Renal pelvis (tissue), 4 donors: ENCODE measurements around the gene GYS2. TPM values are rescaled to one million over a fixed set of nuclear protein-coding genes. Genes with fewer than 3 reads are reported as not detected.
A peak's percentile ranks its signal among the peaks of the same experiment; 100 is the strongest.

Experiments
- DNase-seq: peaks from one replicate; pipeline ENCODE4 v3.0.0-alpha.2; 2013
- polyA plus RNA-seq, 3 donors: library from polyadenylated mRNA; unstranded; fragments of 120-200 nt; gene quantifications; one replicate each; pipeline ENCODE4 v1.2.1, GENCODE V29; 2013; ENCODE audit not compliant: insufficient read length in 3 of 3

GYS2 gene
- polyA plus RNA-seq, 3 donors, result 0.08 to 0.11 TPM; not detected in 1

GRCh38 chr12:21553329-21553675 lies 51.3 kb downstream of the GYS2 start:
- DNase-seq, result no peak

- no peak for DNase-seq
Measured at GRCh38 chr12:21552635-21553328, 51.9 kb downstream of the GYS2 start.

GRCh38 chr12:21551841-21552465 lies 52.7 kb downstream of the GYS2 start:
- DNase-seq, result no peak

GRCh38 chr12:21547437-21547836 lies 57.2 kb downstream of the GYS2 start:
- no peak for DNase-seq

GRCh38 chr12:21546716-21547115 lies 57.9 kb downstream of the GYS2 start:
- DNase-seq, result no peak

GRCh38 chr12:21545557-21545956 lies 59.1 kb downstream of the GYS2 start:
- DNase-seq, result no peak

GRCh38 chr12:21543151-21543550 lies 61.5 kb downstream of the GYS2 start:
- no peak for DNase-seq

- no peak for DNase-seq
Measured at GRCh38 chr12:21542403-21542802, 62.2 kb downstream of the GYS2 start.

GRCh38 chr12:21541773-21542172 lies 62.9 kb downstream of the GYS2 start:
- DNase-seq, result no peak

GRCh38 chr12:21539797-21540196 lies 64.8 kb downstream of the GYS2 start:
- DNase-seq, result no peak

- DNase-seq, result no peak
Measured at GRCh38 chr12:21538061-21538653, 66.5 kb downstream of the GYS2 start.

- no peak for DNase-seq
Measured at GRCh38 chr12:21529456-21529855, 75.2 kb downstream of the GYS2 start.

GRCh38 chr12:21528953-21529352 lies 75.7 kb downstream of the GYS2 start:
- DNase-seq, result peak; percentile 49

GRCh38 chr12:21527451-21528180 lies 77.0 kb downstream of the GYS2 start:
- DNase-seq, result peak; percentile 44

GRCh38 chr12:21526721-21527345 lies 77.8 kb downstream of the GYS2 start:
- DNase-seq, result no peak

GRCh38 chr12:21526053-21526452 lies 78.6 kb downstream of the GYS2 start, which contains the start of gene SPX:
TSS of gene SPX (plus strand) at chr12:21526296. CDS start at chr12:21526473, 177 bp downstream.
- no peak for DNase-seq

GRCh38 chr12:21523148-21523547 lies 81.5 kb downstream of the GYS2 start:
- no peak for DNase-seq

GRCh38 chr12:21521541-21521940 lies 83.1 kb downstream of the GYS2 start:
- no peak for DNase-seq

- no peak for DNase-seq
Measured at GRCh38 chr12:21518451-21518850, 86.2 kb downstream of the GYS2 start.

GRCh38 chr12:21516281-21516680 lies 88.4 kb downstream of the GYS2 start:
- no peak for DNase-seq

GRCh38 chr12:21509768-21510167 lies 94.9 kb downstream of the GYS2 start:
- DNase-seq, result no peak

- no peak for DNase-seq
Measured at GRCh38 chr12:21507849-21508248, 96.8 kb downstream of the GYS2 start.
